Measurements from ENCODE around the gene CLPTM1.

DNA sequence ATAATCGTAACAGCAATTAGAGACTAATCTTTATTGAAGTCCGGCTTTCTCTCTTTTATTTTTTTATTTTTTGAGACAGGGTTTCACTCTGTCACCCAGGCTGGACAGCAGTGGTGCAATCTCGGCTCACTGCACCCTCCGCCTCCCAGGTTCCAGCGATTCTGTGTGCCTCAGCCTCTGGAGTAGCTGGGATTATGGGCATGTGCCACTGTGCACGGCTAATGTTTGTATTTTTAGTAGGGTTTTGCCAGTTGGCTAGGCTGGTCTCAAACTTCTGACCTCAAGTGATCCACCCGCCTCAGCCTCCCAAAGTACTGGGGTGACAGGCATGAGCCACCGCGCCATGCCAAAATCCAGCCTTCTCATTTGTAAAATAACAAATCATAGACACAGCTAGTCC is 5.6 kb upstream of the CLPTM1 start:
- TF ChIP-seq FOXA1 (IDR thresholded peaks at IDR 0.05) (no peak), BHLHE40 (IDR thresholded peaks at IDR 0.05; ENCODE audit: borderline replicate concordance) (no peak), ELF4 (IDR thresholded peaks at IDR 0.05) (no peak), ARNT (IDR thresholded peaks at IDR 0.05) (no peak), FOXK2 (IDR thresholded peaks at IDR 0.05) (no peak), SP1 (IDR thresholded peaks at IDR 0.05) (no peak)
